ENCODE results near the gene MIB1.

The MIB1 gene

DNA sequence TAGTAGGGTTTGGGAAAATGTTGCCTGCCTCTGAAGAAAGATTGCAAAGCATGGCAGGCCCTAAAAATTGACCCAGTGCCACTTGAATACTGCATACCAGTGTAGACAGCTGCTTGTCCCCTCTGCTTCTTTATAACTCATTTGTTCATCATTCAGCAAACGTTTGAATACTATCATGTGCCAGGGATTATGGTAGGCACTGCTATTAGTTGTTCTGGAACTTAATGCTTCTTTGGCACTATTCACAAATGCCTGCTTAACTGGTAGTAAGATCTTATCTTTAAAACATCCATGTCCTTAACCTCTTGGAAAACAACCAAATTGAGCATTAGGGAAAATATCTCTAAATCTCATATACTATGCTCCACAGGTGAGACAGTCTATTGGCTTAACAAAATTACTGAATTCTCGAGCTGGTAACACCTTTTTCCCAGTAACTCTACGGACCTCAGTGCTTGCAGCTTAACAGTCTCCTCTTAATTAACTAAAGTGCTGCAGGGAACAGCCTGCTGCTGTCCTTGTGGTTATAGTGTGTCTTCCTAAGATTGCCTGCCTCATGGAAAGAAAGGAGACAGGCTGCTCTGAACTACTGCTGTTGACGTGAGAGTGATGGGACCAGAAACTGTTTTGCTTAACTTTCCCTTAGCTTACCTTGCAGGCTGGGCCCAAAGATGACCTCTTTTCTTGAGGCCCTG lies 93.2 kb downstream of the MIB1 start:
- Histone ChIP-seq H3K27me3 (replicated peaks; ENCODE audit: control insufficient read depth, insufficient read depth, low read length) (no peaks in the 10 kb centered on the region), H3K36me3 (ENCODE audit: control insufficient read depth, insufficient read depth, low read length) (no peaks in the 10 kb centered on the region), H3K4me3 (replicated peaks; ENCODE audit: low read depth, low read length) (no peak overlapping the region)
- no peak for DNase-seq (ENCODE audit: extremely low read depth, insufficient read length)
- TF ChIP-seq, protein P1, sequence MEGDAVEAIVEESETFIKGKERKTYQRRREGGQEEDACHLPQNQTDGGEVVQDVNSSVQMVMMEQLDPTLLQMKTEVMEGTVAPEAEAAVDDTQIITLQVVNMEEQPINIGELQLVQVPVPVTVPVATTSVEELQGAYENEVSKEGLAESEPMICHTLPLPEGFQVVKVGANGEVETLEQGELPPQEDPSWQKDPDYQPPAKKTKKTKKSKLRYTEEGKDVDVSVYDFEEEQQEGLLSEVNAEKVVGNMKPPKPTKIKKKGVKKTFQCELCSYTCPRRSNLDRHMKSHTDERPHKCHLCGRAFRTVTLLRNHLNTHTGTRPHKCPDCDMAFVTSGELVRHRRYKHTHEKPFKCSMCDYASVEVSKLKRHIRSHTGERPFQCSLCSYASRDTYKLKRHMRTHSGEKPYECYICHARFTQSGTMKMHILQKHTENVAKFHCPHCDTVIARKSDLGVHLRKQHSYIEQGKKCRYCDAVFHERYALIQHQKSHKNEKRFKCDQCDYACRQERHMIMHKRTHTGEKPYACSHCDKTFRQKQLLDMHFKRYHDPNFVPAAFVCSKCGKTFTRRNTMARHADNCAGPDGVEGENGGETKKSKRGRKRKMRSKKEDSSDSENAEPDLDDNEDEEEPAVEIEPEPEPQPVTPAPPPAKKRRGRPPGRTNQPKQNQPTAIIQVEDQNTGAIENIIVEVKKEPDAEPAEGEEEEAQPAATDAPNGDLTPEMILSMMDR (IDR thresholded peaks at IDR 0.05; ENCODE audit: insufficient read depth, low read length, poor library complexity, severe bottlenecking) = no peak

DNA sequence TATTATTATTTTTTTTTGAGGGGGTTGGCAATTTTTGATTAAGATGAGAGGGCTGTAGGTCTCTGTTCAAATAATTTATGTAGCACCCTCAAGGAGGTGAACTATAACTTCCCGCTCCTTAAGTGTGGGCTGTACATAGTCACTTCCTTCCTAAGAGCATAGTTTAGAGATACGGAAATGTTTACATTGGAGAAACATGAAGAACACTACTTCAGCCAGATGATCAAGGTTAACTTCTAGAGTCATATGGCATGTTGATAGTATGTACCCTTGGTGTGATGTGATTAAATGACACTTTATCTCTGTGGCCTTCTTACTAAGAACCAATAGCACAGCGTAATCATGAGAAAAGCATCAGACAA lies 93.7 kb downstream of the MIB1 start:
- H3K4me3 ChIP-seq (replicated peaks; ENCODE audit: low read depth, low read length) = no peak overlapping the region

DNA sequence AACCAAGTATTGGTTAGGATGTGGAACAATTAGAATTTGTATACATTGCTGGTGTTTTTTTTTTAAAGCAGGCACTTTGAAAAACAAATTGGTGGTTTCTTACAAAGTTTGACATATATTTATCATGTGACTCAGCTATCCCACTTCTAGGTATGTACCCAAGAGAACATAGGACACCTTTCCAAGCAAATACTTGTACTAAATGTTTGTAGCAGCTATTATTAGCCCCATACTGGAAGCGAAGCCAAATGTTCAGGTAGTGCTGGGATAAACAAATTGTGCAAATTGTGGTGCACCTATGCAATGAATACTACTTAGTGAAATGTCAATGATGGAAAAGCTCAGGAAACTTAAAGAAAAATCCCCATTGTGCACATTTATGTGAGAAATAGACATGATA lies 101.0 kb downstream of the MIB1 start:
- TF ChIP-seq, protein P1 (IDR thresholded peaks at IDR 0.05; ENCODE audit: insufficient read depth, low read length, poor library complexity, severe bottlenecking) = no peak
- DNase-seq (ENCODE audit: extremely low read depth, insufficient read length) = no peak
- H3K36me3 ChIP-seq (ENCODE audit: control insufficient read depth, insufficient read depth, low read length) = peaks cover 2% of the 10 kb centered on the region
- no peaks in the 10 kb centered on the region for H3K27me3 ChIP-seq (replicated peaks; ENCODE audit: control insufficient read depth, insufficient read depth, low read length)
- H3K4me3 ChIP-seq (replicated peaks; ENCODE audit: low read depth, low read length) = no peak overlapping the region

More for the DNA sequence above, 93.7 kb downstream of the MIB1 start:
- TF ChIP-seq, protein P1 (IDR thresholded peaks at IDR 0.05; ENCODE audit: insufficient read depth, low read length, poor library complexity, severe bottlenecking) = no peak
- Histone ChIP-seq H3K36me3 (ENCODE audit: control insufficient read depth, insufficient read depth, low read length) (no peaks in the 10 kb centered on the region), H3K27me3 (replicated peaks; ENCODE audit: control insufficient read depth, insufficient read depth, low read length) (no peaks in the 10 kb centered on the region)
- no peak for DNase-seq (ENCODE audit: extremely low read depth, insufficient read length)

DNA sequence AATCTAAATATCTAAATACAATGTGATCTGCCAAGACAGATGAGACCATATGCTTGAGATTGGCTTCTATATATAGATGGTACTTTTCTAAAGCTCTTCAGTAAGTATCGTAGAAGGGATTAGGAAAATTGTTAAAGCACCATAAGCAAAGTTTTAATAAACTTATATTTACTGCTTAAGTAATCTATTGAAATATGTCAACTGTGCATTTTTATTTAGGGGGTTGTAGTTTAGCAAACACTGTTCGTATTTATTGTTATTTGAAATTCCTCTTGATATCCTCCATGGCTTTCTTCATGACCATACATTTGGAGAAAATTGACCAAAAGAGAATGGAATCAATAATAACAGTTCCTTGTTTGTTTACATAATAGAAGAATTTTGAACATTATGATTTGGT lies 102.7 kb downstream of the MIB1 start:
- no peak for DNase-seq (ENCODE audit: extremely low read depth, insufficient read length)
- Histone ChIP-seq H3K4me3 (replicated peaks; ENCODE audit: low read depth, low read length) (no peak overlapping the region), H3K27me3 (replicated peaks; ENCODE audit: control insufficient read depth, insufficient read depth, low read length) (no peaks in the 10 kb centered on the region), H3K36me3 (ENCODE audit: control insufficient read depth, insufficient read depth, low read length) (peaks cover 2% of the 10 kb centered on the region)
- TF ChIP-seq, protein P1 (IDR thresholded peaks at IDR 0.05; ENCODE audit: insufficient read depth, low read length, poor library complexity, severe bottlenecking) = no peak

DNA sequence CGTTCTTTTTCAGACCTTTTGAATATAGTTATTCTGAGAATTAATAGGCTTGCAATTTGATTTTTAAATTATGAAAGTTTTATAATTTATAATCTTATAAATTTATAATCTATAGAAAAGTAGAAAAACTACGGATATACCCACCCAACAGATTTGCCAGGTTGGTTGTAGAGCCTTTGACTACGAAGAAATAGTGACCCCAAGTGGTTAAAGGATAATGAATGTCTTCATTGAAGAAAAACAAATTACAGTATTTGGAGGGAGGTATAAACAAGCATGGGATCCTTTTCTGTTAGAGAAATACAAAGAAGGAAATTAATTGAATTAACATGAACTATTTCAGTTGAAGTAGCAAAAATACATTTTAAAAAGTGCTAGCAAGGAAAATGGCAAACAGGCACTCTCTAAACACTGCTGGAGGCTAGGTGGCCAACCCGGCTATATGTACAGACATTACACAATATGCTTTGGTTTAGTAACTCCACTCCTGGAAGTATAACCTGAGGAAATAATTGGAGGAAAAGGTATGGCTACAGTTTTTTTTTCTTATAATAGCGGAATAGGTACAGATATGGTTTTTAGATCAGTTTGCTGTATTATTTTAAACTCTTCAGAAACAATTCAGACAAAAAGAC lies 110.9 kb downstream of the MIB1 start:
- TF ChIP-seq, protein P1 (IDR thresholded peaks at IDR 0.05; ENCODE audit: insufficient read depth, low read length, poor library complexity, severe bottlenecking) = peak; percentile 32
- DNase-seq (ENCODE audit: extremely low read depth, insufficient read length) = no peak
- Histone ChIP-seq H3K4me3 (replicated peaks; ENCODE audit: low read depth, low read length) (no peak overlapping the region), H3K36me3 (ENCODE audit: control insufficient read depth, insufficient read depth, low read length) (no peaks in the 10 kb centered on the region; the same call in none of the 2 replicates), H3K27me3 (replicated peaks; ENCODE audit: control insufficient read depth, insufficient read depth, low read length) (no peaks in the 10 kb centered on the region)

All from GM06990 (cell line).